GM23248 (cell line): ENCODE measurements around the gene OPTN. TPM values are rescaled to one million over a fixed set of nuclear protein-coding genes. Genes with fewer than 3 reads are reported as not detected.
"Not testable (repeated sequence)": the region's sequence is repeated elsewhere in the genome, so short reads cannot be mapped to it uniquely, and the experiment has no call there.

Experiments used
- DNase-seq: peaks from one replicate; pipeline ENCODE4 v3.0.0-alpha.2; 2015
- H2AFZ ChIP-seq: fragments of 200-600 bp; sonication (generic); 2 replicates; pipeline ENCODE4 v1.6.1; 2016; ENCODE audit warnings: antibody characterized with exemption
- H3F3A ChIP-seq: fragments of 200-600 bp; sonication (generic); 2 replicates; pipeline ENCODE4 v1.6.1; 2016; ENCODE audit warnings: mild to moderate bottlenecking, antibody characterized with exemption, mixed run types; ENCODE audit not compliant: insufficient read depth
- H3K27ac ChIP-seq: fragments of 200-600 bp; sonication (generic); 2 replicates; pipeline ENCODE4 v1.5.1; 2016; ENCODE audit warnings: mild to moderate bottlenecking
- H3K27me3 ChIP-seq: fragments of 200-600 bp; sonication (generic); replicated peaks from 2 replicates; pipeline ENCODE4 v1.6.1; 2016; ENCODE audit warnings: mild to moderate bottlenecking; ENCODE audit not compliant: insufficient read depth
- H3K36me3 ChIP-seq: fragments of 200-600 bp; sonication (generic); 2 replicates; pipeline ENCODE4 v1.6.1; 2016; ENCODE audit warnings: low read depth, mild to moderate bottlenecking
- H3K4me1 ChIP-seq: fragments of 200-600 bp; sonication (generic); 2 replicates; pipeline ENCODE4 v1.6.1; 2016; ENCODE audit warnings: mild to moderate bottlenecking; ENCODE audit not compliant: insufficient read depth
- H3K4me2 ChIP-seq: fragments of 200-600 bp; sonication (generic); one replicate; pipeline ENCODE4 v1.6.1; 2016; ENCODE audit warnings: mild to moderate bottlenecking; ENCODE audit not compliant: unreplicated experiment
- H3K4me3 ChIP-seq: fragments of 200-600 bp; sonication (generic); 2 replicates; pipeline ENCODE4 v1.5.1; 2016; ENCODE audit warnings: mild to moderate bottlenecking
- H3K79me2 ChIP-seq: fragments of 200-600 bp; sonication (generic); 2 replicates; pipeline ENCODE4 v1.6.1; 2016; ENCODE audit warnings: mild to moderate bottlenecking; ENCODE audit not compliant: insufficient read depth
- H3K9ac ChIP-seq: fragments of 200-600 bp; sonication (generic); 2 replicates; pipeline ENCODE4 v1.6.1; 2016; ENCODE audit warnings: mild to moderate bottlenecking
- H3K9me2 ChIP-seq: fragments of 200-600 bp; sonication (generic); 2 replicates; pipeline ENCODE4 v1.6.1; 2016; ENCODE audit warnings: mixed run types, mild to moderate bottlenecking, moderate library complexity; ENCODE audit not compliant: insufficient read depth
- H3K9me3 ChIP-seq: fragments of 200-600 bp; sonication (generic); one replicate; pipeline ENCODE4 v1.6.1; 2017; ENCODE audit warnings: low read depth
- H4K20me1 ChIP-seq: fragments of 200-600 bp; sonication (generic); 2 replicates; pipeline ENCODE4 v1.6.0; 2016; ENCODE audit not compliant: insufficient read depth
- EZH2 ChIP-seq: fragments of 200-600 bp; sonication (generic); IDR thresholded peaks from 2 replicates; pipeline ENCODE4 v1.6.1; 2018; ENCODE audit warnings: antibody characterized with exemption, mild to moderate bottlenecking; ENCODE audit not compliant: insufficient read depth, poor library complexity, severe bottlenecking
- EZH2phosphoT487 ChIP-seq: fragments of 200-600 bp; sonication (generic); IDR thresholded peaks from 2 replicates; pipeline ENCODE4 v1.6.1; 2018; ENCODE audit warnings: antibody characterized with exemption, moderate library complexity, mild to moderate bottlenecking, low read depth; ENCODE audit not compliant: insufficient read depth
- WGBS, 2 experiments: methylation state at CpG; one replicate each; pipeline ENCODE4 v1.1.6; 2015 to 2017; ENCODE audit warnings: low lambda C conversion rate in 2 of 2, low coverage in 1 of 2; ENCODE audit errors: missing lambda C conversion rate in 2 of 2; 5-methylcytosine and 5-hydroxymethylcytosine counted together
- in situ Hi-C: fragments of 300-500 bp; cut with MboI; formaldehyde crosslinking; loops from 2 replicates; pipeline ENCODE4 v1.15.0; 2020
- polyA plus RNA-seq: library from polyadenylated mRNA; unstranded; fragments of >200 nt; fragmentation: Nextera tagmentation; extraction: Ambion mirVana; gene quantifications from 2 replicates; pipeline ENCODE4 v1.2.1, GENCODE V29; 2016
- total RNA-seq: library from RNA; depleted of rRNA; stranded (reverse); fragments of >200 nt; shearing (Covaris generic); gene quantifications from 2 replicates; pipeline ENCODE4 v1.2.3, GENCODE V29; 2014

OPTN gene
- total and polyA plus RNA-seq, 2 experiments from 2014 or later, result 50.6 to 109 TPM

DNA sequence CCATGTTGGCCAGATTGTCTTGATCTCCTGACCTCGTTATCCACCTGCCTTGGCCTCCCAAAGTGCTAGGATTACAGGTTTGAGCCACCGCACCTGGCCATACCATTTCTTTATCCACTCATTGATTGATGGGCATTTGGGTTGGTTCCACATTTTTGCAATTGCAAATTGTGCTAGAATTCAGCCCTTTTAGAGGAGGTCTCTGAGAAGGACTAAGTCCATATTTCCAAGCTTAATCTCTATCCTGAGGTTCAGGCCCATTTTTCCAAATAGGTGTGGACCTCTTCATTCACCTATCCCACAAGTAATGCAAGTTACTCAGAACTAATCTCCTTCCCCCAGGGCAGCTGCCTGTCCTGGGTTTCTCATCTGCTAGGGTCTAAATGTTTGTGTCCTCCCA is 9.7 kb upstream of the OPTN start:
- H3K36me3 ChIP-seq, result no peaks in the 10 kb centered on the region
- H3K4me1 ChIP-seq, result peaks cover 19% of the 10 kb centered on the region
- H3K27me3 ChIP-seq, result no peaks in the 10 kb centered on the region
- DNase-seq, result no peak
- no peak overlapping the region for H3K4me2 ChIP-seq
- WGBS, 2 experiments, result 58 to 73% methylated on average over 2 of the region's 2 CpGs
- no peak overlapping the region for H3K4me3 ChIP-seq
- H3K79me2 ChIP-seq, result no peaks in the 10 kb centered on the region
- peaks cover 16% of the 10 kb centered on the region for H3F3A ChIP-seq
- TF ChIP-seq EZH2, result no peak
- TF ChIP-seq EZH2phosphoT487, result no peak
- no peak overlapping the region for H3K27ac ChIP-seq
- in situ Hi-C loops, result loop anchor here (25.0 kb wide), 1 partner anchor 828 kb away; no protein-coding TSS in a partner anchor
- no peaks in the 10 kb centered on the region for H3K9me2 ChIP-seq
- H2AFZ ChIP-seq, result no peak overlapping the region
- no peaks in the 10 kb centered on the region for H3K9me3 ChIP-seq
- no peak overlapping the region for H3K9ac ChIP-seq
- H4K20me1 ChIP-seq, result no peaks in the 10 kb centered on the region

GRCh38 chr10:13091801-13092200 is 8.2 kb upstream of the OPTN start:
- H3K9me2 ChIP-seq, result no peaks in the 10 kb centered on the region
- no peaks in the 10 kb centered on the region for H3K79me2 ChIP-seq
- no peaks in the 10 kb centered on the region for H4K20me1 ChIP-seq
- WGBS, 2 experiments, result 63 to 66% methylated on average over 3 of the region's 3 CpGs
- no peaks in the 10 kb centered on the region for H3K36me3 ChIP-seq
- no peaks in the 10 kb centered on the region for H3K9me3 ChIP-seq
- in situ Hi-C loops, result loop anchor here (25.0 kb wide), 1 partner anchor 830 kb away; no protein-coding TSS in a partner anchor
- no peaks in the 10 kb centered on the region for H3K27me3 ChIP-seq
- TF ChIP-seq EZH2phosphoT487 (no peak), EZH2 (no peak)
- no peak overlapping the region for H3K27ac ChIP-seq
- H3K4me3 ChIP-seq, result no peak overlapping the region
- DNase-seq, result no peak
- H2AFZ ChIP-seq, result no peak overlapping the region
- H3K4me2 ChIP-seq, result no peak overlapping the region
- H3K4me1 ChIP-seq, result peaks cover 19% of the 10 kb centered on the region
- peaks cover 16% of the 10 kb centered on the region for H3F3A ChIP-seq
- H3K9ac ChIP-seq, result no peak overlapping the region

DNA sequence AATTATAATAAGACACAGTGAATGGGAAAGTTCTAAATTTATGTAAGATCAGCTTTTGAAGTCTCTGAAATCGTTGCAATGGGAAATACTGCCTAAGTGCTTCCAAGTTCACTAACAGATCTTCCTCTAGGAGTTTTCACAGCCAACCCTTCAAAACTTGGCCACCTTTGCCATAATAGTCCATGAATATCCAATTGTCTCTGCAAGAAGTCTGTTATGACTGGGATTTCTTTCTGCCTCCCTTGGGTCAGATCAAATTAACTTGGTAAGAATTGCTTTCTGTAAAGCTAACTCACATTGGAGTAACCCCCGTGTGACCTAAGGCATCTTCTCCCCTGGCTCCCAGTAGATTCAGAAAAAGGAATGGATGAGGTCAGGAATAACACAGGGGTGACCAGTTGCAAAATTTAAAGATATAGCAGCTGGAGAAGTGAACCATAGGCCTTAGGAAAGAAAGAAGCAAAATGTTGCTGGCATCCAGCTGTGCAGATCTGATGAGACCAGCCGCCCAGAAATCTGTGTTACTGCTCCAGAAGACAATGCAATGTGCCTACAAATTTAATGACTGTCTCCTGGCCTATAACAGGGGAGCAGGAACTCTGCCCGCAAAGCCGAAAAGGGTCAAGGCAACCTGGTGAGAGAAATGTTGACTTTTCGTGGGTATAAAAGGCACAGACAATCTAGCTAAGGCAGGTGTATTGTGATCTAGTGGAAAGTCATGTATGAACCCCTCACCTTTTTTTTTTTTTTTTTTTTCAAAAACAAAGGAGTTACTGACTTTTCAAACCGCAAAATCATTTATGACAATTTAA is 7.5 kb upstream of the OPTN start:
- no peak overlapping the region for H3K4me2 ChIP-seq
- H3K4me3 ChIP-seq, result no peak overlapping the region
- no peaks in the 10 kb centered on the region for H3K79me2 ChIP-seq
- H4K20me1 ChIP-seq, result no peaks in the 10 kb centered on the region
- TF ChIP-seq EZH2phosphoT487 (no peak), EZH2 (no peak)
- no peaks in the 10 kb centered on the region for H3K9me2 ChIP-seq
- peaks cover 17% of the 10 kb centered on the region for H3K4me1 ChIP-seq
- H3K9ac ChIP-seq, result no peak overlapping the region
- H3K27ac ChIP-seq, result no peak overlapping the region
- 39 to 41% methylated on average over 7 of the region's 7 CpGs for WGBS, 2 experiments
- H3K27me3 ChIP-seq, result no peaks in the 10 kb centered on the region
- H3F3A ChIP-seq, result peaks cover 13% of the 10 kb centered on the region
- no peaks in the 10 kb centered on the region for H3K9me3 ChIP-seq
- in situ Hi-C loops, result loop anchor here (25.0 kb wide), 1 partner anchor 830 kb away; no protein-coding TSS in a partner anchor
- H3K36me3 ChIP-seq, result no peaks in the 10 kb centered on the region
- H2AFZ ChIP-seq, result no peak overlapping the region
- peak; percentile 16 for DNase-seq

- not testable (repeated sequence) for H3K27me3 ChIP-seq, H3K4me2 ChIP-seq, H3K27ac ChIP-seq, H3K9ac ChIP-seq, H3K79me2 ChIP-seq, H2AFZ ChIP-seq, DNase-seq, H3K36me3 ChIP-seq, H3F3A ChIP-seq, H4K20me1 ChIP-seq, H3K4me3 ChIP-seq, H3K9me2 ChIP-seq, H3K4me1 ChIP-seq, H3K9me3 ChIP-seq
- 94 to 95% methylated on average over 4 of the region's 4 CpGs for WGBS, 2 experiments
- in situ Hi-C loops, result loop anchor here (25.0 kb wide), 1 partner anchor 832 kb away; no protein-coding TSS in a partner anchor
Observed at GRCh38 chr10:13094082-13094481, 5.9 kb upstream of the OPTN start.
